DMS 273 (cell line): ENCODE results near the gene KLF6.

Experiments used
- DNase-seq: peaks from one replicate; lab custom pipeline; 2025; ENCODE audit not compliant: unreplicated experiment; lab: John Stamatoyannopoulos, UW

KLF6 gene

DNA sequence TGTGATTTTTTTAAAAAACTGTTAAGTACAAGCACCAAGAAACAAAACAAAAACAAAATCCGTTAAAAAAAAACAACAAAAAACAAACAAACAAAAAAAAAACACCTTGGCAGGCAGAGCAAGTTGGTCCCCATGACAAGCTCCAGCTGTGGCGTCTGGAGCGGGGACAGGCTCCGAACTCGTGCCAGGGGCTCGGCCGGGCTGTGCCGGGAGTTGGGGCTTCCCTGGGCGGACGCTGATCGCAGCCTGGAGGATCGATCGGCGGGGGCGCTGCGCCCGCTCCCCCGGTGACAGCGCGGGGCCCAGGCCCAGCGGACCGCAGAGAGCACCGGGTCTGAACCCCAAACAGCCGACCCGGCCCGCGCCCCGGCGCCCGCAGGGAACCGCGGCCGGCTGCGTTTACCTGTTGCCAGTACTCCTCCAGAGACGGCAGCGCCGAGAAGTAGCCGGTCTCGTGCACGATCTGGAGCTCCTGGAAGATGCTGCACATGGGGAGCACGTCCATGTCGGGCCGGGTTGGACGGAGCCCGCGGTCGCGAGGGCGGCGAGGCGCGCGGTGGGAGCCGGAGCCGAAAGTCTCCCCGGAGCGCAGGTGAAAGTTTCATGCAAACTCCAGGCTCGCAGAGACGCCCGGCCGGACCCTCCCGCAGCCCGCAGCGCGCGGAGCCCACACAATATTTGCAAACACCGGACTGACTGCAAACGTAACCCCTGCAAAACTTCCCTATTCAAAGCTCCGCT is at the start of gene KLF6:
KLF6 (minus strand) TSS at position 700 of the 741 bp plus-strand sequence; CDS start at position 505, 195 bp downstream.
- DNase-seq: peak; percentile 46

DNA sequence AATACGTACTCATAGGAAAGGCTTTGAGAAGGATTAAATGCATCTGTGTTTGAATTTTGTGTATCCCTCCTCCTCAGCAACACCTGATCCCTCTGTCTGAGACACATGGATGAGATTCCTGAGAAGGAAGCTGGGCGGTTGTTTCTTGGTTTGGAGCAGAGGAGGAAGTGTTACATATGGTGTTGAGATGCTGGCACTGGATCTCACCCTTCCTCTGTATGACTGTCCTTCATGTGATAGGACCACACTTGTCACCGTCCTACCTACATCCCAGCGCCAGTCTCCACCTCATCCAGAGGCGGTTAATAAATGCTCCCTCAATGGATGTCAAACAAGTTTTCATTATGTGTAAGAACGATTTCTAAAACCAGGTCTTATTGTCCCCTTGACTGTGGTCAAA is 49.4 kb upstream of the KLF6 start:
- DNase-seq: no peak

DNA sequence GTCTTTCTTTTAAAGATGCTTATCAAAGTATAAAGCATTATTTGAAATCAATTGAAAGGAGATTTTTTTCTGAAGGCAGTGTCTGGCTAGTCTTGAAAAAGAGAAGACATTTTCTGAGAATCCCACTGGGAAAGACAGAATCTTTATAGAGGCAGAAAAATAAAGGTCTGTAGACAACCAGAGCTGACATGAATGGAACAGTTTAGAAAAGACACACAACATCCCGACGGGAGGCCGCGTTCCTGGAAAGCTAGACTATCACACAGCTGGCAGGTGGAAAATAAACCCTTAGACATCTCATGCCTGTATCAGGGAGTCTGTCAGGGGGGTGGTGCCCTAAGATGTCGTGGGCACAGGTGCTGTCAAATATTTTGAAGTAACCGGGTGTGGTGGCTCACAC is 48.0 kb upstream of the KLF6 start:
- DNase-seq: no peak

- DNase-seq: no peak
These were observed 47.2 kb upstream of the KLF6 start for GRCh38 chr10:3832022-3832786.

DNA sequence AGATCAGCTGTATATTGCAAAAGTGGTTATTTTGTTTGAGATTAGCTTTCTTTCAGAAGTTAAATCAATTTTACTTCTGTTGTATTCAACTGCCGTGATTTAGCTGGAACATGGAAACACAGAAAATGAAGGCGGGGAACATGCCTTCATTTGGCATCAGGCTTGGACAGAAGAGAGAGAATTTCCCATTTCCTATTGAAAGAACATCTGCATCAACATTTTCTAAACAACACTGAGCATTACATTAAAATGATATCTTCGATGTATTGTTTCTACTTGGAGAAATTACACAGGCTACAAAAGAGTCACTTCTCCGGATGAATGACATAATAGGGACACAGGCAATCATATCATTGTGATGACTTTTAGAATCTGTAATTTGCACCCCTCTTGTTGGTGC is 46.6 kb upstream of the KLF6 start:
- no peak for DNase-seq

DNA sequence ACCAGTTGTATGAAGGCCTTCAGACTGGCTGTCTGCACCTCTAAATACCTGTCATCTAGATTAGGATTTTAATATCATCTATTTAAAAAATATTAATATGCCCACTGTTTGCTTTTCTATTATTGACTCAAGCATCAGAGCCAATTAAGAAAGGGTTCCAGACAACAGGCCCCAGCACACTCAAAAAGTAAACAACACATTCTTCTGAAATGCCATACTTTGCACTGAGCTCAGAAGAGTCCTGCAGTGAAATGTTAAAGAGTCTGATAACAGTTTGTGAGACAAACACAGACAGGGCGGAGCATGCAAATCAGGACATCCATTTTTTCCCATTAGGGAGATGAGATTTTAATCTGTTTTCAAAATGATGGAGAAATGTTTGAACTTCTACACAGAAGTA is 45.9 kb upstream of the KLF6 start:
- DNase-seq: no peak

DNA sequence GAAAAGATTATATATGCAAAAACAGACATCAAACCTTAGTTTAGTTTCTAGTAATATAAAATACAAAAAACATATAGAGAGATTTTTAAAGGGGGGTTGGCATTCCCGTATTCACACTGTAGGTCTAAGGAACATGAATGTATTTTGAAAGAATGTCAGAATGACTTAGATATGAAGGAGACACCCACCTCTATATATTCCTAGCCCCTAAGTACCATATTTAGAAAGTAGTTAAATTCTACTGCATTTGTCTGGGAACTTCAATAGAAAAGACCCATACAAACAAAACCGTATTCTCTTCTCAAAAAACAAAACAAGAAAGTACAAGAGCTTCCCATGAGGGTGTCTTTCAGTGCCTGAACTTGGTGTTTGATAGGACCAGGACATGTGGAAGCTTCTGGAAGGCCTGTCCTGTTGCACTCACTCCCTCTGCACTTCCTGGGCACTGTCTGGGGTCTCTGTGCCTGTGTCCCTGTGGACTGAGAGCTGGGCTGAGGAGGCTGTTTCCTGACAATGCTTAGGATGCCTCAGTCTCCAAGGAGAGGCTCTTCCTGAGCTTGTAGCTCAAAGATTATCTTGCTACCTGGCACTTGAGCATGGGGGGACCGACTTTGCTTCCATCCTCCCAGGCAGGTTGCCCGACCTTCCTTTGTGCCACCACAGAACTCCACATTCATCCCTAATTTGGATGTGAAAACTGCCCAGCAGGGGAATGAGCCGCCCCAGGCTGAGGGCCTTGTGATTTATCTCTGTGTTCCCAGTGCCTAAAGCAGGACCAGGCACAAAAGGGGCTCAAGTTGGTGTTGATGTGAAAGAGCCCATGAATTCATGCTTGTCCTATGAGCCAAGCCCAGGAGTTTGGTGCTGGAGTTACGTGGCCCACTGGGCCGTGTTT is 44.4 kb upstream of the KLF6 start:
- DNase-seq: no peak

DNA sequence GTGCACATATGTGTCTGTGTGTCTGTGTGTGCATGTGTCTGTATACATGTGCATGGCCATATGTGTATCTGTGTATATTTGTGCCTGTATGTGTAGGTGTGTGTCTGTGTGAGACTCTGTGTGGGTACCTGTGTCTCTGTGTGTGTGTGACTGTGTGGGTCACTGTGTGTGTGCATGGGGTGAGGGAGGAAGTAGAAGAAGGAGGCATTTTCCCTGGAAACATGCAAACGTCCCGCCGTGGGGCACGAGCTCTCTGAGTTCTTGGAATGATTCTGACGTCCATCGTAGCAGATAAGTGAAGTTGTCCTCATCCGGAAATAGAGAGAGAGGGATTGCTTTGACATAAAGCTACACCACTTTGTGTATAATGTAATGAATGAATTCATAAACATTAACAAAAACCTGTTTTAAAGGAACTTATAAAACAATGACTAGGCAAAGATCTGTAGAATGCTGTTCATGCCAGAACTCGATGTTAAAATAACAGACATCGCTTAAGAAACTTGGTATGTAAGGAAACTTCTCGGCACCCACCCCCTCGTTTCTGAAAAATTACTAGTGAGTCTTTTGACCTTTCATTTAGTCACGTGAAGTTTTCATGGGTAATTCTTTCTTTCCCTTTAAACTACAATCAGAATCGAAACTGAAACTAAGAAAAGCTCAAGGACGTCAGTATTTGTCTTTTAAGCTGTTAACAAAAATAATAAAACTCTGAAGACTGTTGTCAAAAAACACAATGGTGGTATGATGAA is 43.6 kb upstream of the KLF6 start:
- DNase-seq: no peak

GRCh38 chr10:3827768-3828403 is 42.9 kb upstream of the KLF6 start:
- DNase-seq: no peak

DNA sequence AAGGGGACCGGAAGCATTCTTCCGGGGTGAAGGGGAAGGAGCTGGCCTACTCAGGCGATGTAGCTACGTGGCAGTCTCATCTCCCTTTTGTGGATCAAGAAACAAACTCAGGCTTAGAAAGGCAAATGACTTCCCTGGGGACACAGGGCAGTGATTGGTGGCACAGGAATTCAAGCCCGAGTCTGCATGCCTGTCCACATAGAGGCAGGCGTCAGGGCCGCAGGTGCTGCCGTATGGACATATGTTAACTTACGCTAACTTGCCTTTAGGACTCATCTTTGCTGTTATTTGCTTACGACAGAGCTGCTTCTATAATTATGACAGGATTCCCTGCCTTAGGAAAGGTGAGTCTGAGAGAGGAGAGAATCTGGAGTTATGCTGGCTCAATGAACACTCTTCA is 42.3 kb upstream of the KLF6 start:
- DNase-seq: no peak

DNA sequence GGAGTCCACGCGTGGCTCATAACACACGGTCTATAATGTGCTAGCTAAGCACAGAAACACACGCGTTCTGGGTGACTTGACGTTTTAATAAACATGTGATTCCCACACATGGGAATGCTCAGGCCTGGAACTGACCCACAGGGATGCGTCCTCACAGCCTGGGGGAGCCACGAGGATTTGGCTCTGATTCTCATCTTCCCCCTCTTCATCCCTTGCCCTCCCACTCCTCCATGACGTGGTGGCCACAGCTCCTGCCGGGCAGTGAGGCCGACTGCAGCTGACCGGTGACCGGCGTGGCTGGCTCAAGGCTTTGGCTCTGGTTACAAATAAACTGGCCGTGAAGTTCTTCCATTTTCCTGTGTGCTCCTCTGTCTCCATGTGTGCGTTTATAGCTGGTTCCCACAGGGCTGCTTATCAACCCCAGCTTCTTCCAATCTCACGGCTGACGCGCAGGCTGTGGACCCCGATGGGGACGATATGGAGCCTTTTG is 40.9 kb upstream of the KLF6 start:
- DNase-seq: no peak

- no peak for DNase-seq
These were observed 40.2 kb upstream of the KLF6 start for GRCh38 chr10:3825244-3825643.

GRCh38 chr10:3822541-3823330 is 37.7 kb upstream of the KLF6 start:
- no peak for DNase-seq

- DNase-seq: no peak
These were observed 35.2 kb upstream of the KLF6 start for GRCh38 chr10:3820255-3820654.

DNA sequence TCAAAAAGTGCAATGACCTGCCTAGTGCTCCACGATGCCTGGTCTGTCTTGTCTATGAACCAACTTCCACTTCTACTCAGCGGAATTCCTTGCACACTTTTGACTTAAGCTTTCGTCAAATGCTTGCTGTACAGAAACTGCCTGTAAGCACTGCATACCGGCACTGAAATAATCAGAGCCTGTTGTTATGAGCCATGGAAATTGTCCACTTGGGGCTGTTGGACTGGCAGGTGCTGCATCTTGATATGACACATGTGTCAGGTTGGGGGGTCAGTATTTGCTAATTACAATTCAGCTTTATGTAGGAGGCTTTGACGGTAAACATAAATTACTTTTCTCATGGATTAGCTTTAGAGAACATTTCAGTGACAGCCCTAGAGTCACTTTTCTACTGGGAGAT is 32.0 kb upstream of the KLF6 start:
- no peak for DNase-seq

DNA sequence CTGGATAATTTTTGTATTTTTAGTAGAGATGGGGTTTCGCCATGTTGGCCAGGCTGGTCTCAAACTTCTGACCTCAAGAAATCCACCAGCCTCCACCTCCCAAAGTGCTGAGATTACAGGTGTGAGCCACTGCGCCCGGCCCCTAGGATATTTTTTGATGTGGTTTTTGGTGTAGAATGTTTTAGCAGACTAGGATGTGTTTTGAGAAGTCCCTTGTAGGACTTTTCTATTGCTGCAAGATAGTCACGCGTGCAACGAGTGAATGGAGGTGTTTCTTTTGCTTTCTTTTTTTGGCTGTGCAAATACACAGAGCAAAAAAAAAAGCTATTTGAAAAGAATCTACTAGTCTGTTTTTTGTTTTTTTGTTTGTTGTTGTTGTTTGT is 29.8 kb upstream of the KLF6 start:
- no peak for DNase-seq

- no peak for DNase-seq
These were observed 29.2 kb upstream of the KLF6 start for GRCh38 chr10:3813986-3814837.

- no peak for DNase-seq
These were observed 28.3 kb upstream of the KLF6 start for GRCh38 chr10:3813267-3813666.

DNA sequence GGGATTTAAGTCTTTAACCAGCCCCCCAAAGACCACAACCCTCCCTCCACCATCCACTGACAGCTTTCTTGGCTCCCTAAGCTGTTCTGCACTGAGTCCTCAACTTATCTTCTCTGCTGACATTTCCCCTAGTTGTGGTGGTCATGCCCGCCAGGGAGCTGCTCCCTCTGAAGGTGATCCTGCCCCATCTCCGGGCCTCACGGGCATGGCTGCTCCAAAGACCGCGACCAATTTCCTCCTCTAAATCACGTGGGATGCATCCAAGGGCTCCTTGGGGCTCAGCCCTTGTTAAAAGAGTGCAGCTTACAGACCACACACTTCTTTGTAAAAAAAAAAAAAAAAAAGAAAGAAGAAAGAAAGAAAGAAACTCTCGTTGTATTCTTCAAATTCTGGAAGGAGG is 27.1 kb upstream of the KLF6 start:
- DNase-seq: no peak
